RCC 7860 (cell line): ENCODE measurements around the gene MCC.
"Not testable (repeated sequence)": the region's sequence is repeated elsewhere in the genome, so short reads cannot be mapped to it uniquely, and the experiment has no call there.

ENCODE experiments used
- DNase-seq: peaks from one replicate; pipeline ENCODE4 v3.0.0-alpha.2; 2015; ENCODE audit warnings: low spot score
- FAIRE-seq: peaks from 2 replicates; lab custom pipeline; 2012; peaks lifted over from hg19 to GRCh38; lab: Jason Lieb, UNC

The MCC gene

GRCh38 chr5:113092683-113093082 lies 395.6 kb downstream of the MCC start:
- DNase-seq (no peak), FAIRE-seq (no peak)

DNA sequence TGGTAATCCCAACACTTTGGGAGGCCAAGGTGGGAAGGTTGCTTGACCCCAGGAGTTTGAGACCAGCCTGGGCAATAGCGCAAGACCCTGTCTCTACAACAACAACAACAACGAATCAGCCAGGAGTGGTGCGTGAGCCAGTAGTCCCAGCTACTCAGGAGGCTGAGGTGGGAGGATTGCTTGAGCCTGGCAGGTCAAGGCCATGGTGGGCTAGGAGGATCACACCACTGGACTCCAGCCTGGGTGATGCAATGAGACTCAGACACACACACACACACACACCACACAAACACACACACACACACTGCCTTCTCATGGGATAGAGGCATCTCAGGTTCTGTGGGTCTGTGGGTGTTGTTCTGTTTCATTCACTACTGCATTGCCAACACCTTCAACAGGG lies 396.6 kb downstream of the MCC start:
- FAIRE-seq (no peak), DNase-seq (no peak)

DNA sequence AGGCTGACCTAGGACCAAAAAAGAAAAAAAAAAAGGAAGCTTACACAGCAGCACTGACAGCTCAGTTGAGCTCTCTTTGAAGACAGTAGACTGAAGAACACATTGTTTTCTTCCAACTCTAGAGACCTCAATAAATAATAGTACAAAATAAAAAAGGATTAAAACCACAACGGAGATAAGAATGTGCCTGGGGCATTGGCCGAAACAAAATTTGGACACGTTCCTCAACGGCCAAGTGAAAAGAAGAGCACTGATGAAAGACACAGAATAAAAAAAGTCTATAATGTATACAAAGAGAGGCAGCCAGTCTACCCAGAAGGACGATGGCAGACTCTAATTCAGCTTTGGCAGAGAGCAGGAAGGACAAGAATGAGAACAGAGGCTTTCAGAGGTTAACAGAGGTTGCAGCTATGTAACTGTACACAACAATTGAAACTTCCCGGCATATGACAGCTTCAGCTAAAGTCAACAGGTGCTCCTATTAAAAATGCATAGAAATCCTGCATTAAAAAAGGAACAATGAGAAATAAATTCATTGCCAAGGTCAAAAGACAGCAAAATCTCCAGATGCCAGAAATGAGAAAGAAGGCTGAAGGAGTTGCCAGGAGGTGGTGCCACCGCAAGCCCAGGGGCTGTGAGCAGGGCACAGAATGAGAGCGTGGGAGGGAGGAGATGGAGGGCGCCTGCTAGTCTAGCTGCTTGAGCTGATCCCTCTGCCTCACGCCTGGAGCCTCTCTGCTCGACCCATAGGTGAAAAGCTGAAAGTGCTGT lies 397.7 kb downstream of the MCC start:
- no peak for FAIRE-seq

GRCh38 chr5:113089653-113090335 lies 398.5 kb downstream of the MCC start:
- FAIRE-seq (no peak), DNase-seq (no peak)

More for the DNA sequence above, 397.7 kb downstream of the MCC start:
- no peak for DNase-seq

- no peak for FAIRE-seq
Observed at GRCh38 chr5:113087976-113088514, 400.2 kb downstream of the MCC start.

GRCh38 chr5:113085880-113086409 lies 402.3 kb downstream of the MCC start:
- FAIRE-seq: no peak
- DNase-seq: no peak

More at GRCh38 chr5:113087976-113088514, 400.2 kb downstream of the MCC start:
- no peak for DNase-seq

DNA sequence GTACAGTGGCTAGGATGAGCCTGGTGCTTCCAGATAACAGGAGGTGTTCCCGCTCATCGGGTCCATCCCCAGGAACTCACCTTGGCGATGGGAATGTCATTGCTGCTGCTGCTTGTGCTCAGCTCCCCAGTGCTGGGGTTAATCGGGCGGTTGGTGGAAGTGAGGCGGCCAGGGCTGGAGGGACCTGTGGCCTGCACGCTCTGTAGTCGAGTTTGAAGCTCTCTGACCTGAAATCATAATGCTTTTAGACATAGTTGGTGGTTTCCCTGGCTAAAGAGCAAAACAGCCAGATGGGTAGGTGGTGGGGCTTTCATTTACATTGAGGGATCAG lies 403.2 kb downstream of the MCC start:
- FAIRE-seq (no peak), DNase-seq (no peak)

DNA sequence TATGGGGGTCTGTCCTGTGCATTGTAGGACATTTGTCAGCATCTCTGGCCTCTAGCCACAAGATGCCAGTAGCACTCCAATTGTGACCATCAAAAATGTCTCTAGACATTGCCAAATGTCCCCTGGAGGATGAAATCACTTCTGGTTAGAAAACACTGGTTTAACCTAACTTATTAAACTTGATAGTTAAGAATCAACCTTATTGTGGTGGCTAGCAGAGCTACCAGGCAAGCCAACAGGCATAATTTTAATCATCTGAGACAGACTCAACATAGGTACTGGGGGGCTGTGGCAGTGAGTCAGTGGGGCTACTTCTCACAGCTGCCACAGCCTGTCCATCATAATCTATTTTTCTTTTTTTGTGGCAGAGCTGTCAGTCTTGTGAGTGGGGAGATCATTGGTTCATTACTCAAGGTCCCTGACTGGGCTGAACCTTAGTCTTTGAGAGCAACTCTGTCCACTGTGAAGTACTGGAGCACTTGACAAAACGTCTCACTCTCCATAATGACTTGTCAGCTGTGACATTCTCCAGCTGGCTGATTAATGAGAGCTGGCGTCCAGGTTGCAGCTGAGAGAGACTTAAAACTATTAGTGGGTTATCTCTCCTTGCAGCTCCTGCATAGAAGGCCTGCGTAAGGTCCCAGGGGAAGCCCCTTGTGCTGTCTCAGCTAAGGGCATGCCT lies 403.7 kb downstream of the MCC start:
- FAIRE-seq (peak; percentile 99), DNase-seq (peak; percentile 90)

DNA sequence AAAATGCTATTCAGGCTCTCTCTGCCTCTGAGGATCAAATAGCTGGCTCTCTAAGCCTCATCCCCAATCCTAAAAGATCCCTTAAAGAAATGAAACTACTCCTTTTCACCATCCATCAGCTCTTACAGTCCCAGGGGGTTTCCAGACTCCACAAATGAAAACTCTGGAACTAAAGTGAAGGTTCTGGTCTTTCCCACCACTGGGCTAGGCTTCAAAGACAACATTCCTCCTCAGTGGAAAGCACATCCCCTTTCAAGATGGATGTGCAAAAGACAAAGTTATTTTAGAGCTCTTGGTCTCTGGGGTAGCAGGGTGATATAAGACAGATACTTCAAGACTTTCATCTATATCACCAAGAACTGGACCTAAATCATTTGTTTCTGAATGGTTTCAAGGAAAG lies 404.8 kb downstream of the MCC start:
- DNase-seq: no peak
- FAIRE-seq: no peak

DNA sequence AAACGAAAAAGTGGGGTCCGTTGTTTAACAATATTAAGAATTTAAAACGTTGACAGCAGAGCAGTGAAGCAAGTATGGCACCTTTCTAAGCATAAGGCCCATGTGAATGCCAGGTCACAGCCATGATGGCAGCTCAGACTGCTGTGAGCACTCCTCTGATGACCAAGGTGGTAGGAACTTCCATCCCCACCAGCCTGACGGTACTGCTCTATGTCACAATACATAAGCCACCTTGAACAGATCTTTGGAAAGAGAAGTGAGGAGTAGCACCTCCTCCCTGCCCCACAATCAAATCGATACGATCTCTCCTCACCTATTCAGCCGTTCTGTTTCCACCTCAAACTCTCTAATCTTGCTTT lies 405.7 kb downstream of the MCC start:
- no peak for FAIRE-seq
- no peak for DNase-seq

DNA sequence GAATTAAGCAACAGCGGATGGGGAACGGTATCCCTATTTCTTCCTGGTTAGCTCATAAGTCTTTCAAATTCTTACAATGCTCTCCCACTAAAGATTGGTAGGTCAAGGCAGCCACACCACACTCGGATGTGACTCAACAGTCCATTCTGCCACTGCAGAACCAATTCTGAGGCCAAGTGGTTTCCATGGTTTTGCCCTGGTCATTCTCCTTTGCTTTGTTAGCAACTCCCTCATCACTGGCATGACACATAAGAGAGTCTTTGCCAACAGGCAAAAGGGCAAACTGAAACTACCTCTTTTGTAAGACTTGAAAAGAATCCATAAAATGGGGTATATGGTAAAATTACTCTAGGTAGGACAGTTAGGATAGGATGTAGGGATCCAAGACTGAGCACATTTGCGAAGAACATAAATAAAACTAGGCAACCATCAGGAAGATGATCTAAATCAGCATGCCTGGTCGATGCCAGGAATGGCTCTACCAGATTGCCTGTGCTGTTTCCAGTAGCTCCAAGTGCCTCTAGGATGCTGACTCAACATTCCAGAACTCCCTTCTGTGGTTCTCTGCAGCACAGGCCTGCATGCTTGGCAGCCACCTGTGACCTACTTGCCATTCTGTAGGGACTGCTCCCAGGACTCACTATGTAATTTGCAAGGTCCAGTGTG lies 406.2 kb downstream of the MCC start:
- FAIRE-seq (peak; percentile 98), DNase-seq (peak; percentile 98)

GRCh38 chr5:113081091-113081839 lies 407.0 kb downstream of the MCC start:
- DNase-seq: no peak
- no peak for FAIRE-seq

DNA sequence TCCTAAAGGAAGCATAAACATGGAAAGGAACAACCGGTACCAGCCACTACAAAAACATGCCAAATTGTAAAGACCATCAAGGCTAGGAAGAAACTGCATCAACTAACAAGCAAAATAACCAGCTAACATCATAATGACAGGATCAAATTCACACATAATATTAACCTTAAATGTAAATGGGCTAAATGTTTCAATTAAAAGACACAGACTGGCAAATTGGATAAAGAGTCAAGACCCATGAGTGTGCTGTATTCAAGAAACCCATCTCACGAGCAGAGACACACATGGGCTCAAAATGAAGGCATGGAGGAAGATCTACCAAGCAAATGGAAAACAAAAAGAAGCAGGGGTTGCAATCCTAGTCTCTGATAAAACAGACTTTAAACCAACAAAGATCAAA lies 411.6 kb downstream of the MCC start:
- not testable (repeated sequence) for FAIRE-seq, DNase-seq

- FAIRE-seq (no peak), DNase-seq (no peak)
Observed at GRCh38 chr5:113075019-113075418, 413.2 kb downstream of the MCC start.

- DNase-seq, FAIRE-seq: not testable (repeated sequence)
Observed at GRCh38 chr5:113073629-113074034, 414.6 kb downstream of the MCC start.

DNA sequence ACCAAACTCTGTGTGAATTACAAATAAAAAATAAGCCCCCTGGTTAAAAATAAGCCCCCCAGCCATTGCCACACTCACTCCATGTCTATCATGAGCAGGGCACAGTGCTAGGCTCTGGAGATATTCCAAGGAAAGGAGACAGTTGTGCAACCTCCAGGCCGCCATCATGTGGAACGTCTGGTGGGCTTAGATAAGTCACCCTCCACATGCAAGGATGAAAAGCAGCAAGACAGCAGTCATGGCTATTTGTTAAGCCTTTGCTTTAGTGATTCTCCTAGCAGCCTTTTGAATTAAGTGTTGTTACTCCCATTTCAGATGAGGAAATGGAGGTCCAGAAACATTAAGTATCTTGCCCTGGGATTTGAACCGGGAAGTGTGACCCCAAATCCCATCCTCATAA lies 416.9 kb downstream of the MCC start:
- FAIRE-seq: no peak
- no peak for DNase-seq

DNA sequence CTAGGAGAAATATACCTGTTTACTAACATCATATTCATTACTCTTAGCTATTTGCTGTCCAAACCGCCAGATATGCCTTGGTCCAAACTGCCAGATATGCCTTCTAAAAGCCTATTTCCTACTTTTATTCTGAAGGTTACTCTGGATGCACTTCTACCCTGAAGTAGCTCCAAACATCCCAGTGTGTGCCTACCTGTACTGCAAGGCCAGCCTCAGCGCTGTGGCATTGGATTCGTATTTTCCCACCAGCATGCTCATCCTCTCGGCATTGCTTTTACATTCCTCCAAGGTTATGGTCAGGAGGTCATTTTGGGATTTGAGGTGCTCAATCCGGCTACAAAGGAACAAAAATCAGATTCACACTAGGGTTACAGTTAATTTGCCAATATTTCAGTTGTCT lies 417.4 kb downstream of the MCC start:
- DNase-seq (no peak), FAIRE-seq (no peak)

DNA sequence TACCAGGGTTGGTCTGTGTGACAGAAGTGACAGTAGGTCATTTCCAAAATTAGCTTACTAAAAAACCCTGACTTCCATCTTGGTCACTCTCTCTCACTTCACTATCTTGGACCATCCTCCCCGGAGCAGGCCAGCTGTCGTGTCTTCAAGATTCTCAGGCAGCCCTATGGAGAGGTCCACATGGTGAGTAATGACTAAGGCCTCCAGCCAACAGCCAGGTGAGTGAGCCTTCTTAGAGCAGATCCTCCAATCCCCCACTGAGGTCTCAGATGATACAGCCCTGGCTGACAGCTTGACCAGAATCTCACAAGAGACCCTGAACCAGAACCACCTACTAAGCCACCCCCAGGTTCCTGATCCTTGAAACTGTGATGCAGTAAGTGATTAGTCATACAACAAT lies 419.7 kb downstream of the MCC start:
- peak; percentile 20 for DNase-seq
- FAIRE-seq: no peak

DNA sequence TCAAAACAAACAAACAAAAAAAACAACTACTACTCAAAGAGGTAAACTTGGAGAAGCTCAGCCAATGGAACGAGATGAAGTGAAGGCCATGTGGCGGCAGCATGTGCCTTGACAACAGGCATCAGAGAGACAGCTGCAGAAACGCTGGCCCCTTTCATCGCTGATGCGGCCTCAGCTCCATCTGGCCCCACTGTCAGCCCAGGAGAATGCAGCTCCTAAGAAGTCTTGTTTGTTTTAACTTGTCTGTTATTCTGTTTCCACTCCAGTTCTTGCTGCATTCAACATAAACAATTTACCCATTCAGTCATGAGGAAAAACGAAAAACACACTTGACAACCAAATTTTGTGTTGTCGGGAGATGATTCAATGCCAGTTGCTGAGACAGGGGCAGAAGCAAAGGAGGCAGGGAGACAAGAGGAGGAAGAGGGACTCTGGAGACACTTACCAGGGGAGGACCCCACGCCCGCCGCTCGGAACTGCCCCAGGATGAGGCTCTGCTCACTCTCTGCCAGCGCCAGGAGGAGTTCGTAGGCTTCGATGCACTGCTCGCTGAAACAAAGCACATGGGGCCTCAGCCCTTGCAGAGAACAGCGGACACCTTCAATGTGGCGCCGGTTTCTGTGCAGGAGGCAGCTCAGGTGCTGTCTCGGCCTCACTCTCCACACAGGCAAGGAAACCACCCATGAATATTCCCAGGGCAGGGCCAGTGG lies 420.5 kb downstream of the MCC start:
- DNase-seq: no peak
- FAIRE-seq: no peak

DNA sequence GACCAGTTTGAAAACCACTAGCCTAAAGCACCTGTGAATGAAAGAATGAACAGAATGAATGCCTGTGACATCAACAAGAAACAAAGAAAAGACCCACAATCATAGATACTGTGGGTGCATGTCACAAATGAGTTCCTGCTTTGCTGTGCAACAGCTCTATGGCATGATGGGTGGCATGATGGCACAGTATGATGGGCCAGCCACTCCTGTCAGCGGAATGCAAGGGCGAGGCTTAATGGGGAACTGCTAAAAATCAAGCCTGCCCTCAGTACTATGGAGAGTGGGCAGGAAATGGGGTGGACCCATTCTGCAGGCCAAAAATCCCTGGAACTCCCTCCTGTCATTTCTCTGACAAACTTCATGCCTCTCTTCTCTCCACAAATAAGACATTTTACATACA lies 422.6 kb downstream of the MCC start:
- DNase-seq (no peak), FAIRE-seq (no peak)
